Measurements from ENCODE around the gene STX17.

DNA sequence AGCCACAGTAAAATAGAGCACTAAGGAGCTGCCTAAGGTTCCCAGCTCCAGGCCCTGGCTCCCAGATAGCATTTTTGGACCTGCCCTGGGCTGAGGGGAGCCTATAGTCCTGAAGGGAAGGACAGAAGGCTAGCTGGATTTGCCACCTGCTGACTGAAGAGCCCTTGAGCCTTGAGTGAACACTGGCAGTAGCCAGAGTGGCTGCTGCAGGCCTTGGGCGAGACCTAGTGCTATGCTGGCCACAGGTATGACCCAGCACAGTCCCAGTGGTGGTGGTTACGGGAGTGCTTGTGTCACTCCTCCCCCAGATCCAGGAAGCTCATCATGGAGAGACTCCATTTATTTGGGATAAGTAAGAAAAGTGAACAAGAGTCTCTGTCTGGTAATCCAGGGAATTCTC, 10.3 kb upstream of the STX17 start:
- TF ChIP-seq CEBPB (IDR thresholded peaks at IDR 0.05): no peak
- no peak for TF ChIP-seq EP300 (IDR thresholded peaks at IDR 0.05)
- no peak for TF ChIP-seq RAD21 (conservative IDR thresholded peaks at IDR 0.05 in 1 of 2, IDR thresholded peaks at IDR 0.05 in 1 of 2)
- no peak for TF ChIP-seq POLR2A (IDR thresholded peaks at IDR 0.05; ENCODE audit: low read length)
